Renal cortex interstitium (tissue), 11 donors: ENCODE results near the gene FNDC4. TPM values are rescaled to one million over a fixed set of nuclear protein-coding genes. Genes with fewer than 3 reads are reported as not detected.

ENCODE experiments used
- DNase-seq, 11 donors: peaks; one replicate each; pipeline ENCODE4 v3.0.0-alpha.2; 2013; ENCODE audit warnings: low read depth in 9 of 11, low spot score in 4 of 11; ENCODE audit errors: extremely low read depth in 1 of 11
- polyA plus RNA-seq, 3 donors: library from polyadenylated mRNA; unstranded; fragments of 120-200 nt; gene quantifications; one replicate each; pipeline ENCODE4 v1.2.1, GENCODE V29; 2013; ENCODE audit not compliant: insufficient read length in 3 of 3

Gene FNDC4
- polyA plus RNA-seq, 3 donors = 6.4 to 8.1 (median 7.0) TPM

- no peak for DNase-seq
These were observed 2.3 kb upstream of the FNDC4 start for GRCh38 chr2:27497288-27497627.

- no peak for DNase-seq
These were observed 1.6 kb upstream of the FNDC4 start, which contains the start of gene GCKR for GRCh38 chr2:27496357-27497287. Gene GCKR (plus strand): TSS chr2:27496839. CDS start chr2:27496905, 66 bp downstream.

GRCh38 chr2:27495840-27496356 lies 898 bp upstream of the FNDC4 start:
- DNase-seq = no peak

DNA sequence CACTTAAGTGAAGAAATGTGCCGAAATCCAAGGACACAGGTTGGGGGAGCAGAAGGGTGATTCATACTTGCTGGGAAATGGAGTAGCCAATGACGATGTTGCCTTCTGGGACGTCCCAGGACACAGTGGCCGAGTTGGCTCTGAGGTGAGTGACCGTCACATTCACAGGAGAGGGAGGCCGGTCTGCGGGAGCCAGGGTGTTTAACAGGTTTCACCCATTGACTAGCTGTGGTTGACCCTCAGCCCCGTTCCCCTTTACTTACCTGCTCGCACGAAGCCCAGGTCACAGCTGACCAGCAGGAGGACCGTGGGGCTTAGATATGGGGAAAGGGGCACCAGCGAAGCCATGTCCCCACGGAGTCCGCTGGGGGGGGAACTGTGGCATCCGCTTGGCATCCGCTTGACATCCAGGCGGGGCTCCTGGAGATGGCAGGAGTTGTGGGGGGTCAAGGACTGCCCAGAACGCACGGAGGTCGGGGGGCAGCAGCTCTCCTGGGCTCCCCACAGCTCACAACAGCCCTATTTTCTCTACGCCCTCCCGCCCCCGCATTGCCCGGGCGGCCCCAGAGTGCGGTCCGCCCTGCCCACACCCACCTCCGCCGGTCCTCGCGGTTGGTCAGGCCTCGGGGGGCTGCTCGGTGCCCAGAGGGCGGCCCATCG lies 586 bp downstream of the FNDC4 start:
- DNase-seq = no peak

DNA sequence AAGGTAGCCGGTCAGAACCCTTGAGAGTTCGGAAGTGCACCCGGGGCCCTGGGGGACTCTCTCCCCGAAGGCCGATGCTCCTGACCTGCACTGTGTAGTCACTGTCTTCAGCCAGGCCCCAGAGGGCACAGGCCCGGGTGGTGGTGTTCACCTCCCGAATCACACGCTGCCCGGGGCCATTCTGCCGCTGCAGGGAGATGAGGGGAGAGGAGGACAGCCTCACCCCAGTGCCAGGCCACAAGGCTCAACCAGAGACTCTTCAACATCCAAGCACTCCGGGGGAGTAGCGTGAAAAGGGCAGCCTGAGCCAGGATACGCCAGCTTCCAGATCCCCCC lies 1.1 kb downstream of the FNDC4 start:
- no peak for DNase-seq

DNA sequence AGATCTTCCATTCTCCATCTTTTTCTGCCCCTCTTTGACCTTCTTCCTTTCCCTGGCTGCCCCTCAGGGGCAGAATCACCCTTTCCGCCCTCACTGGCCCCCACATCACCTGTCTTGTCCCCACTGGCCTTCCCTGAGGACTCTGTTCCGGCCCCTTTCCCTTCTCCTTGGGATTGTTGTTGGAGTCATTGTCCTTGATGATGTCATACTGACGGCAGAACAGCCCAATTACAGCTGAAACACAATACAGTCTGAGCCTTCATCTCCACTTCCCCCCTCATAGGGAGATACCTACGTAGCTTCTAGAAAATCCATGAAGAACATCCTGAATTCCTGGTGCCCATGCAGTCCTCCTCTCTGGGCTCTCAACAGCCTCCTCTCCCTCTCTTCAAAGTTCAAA lies 2.4 kb downstream of the FNDC4 start:
- no peak for DNase-seq

- DNase-seq = peak; percentile 95 to 99 (median 98)
These were observed 5.3 kb downstream of the FNDC4 start, which contains the start of gene IFT172 for GRCh38 chr2:27489498-27490397. Gene IFT172 (minus strand): TSS chr2:27489743. CDS start chr2:27489653, 90 bp downstream.

DNA sequence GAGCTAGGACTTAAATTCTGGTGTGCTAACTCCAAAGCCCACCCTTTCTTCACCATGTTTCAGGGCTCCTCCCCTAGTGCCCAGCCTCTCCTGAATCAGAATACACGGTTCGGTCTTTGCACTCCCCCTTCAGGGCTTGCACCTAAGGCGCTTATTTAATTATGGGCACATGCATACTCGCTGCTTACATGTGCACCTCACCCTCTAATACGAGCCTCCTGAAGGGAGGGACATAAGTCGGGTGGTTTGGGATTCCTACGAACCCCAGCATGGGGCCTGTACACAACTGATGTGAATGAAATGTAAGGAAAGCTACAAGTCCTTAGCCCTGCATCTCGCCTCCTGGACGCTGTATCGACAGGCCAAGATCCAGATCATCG lies 5.9 kb downstream of the FNDC4 start:
- peak in 1 of 11 donors; percentile 15 for DNase-seq

- DNase-seq = no peak
These were observed 9.5 kb downstream of the FNDC4 start for GRCh38 chr2:27485496-27485895.

DNA sequence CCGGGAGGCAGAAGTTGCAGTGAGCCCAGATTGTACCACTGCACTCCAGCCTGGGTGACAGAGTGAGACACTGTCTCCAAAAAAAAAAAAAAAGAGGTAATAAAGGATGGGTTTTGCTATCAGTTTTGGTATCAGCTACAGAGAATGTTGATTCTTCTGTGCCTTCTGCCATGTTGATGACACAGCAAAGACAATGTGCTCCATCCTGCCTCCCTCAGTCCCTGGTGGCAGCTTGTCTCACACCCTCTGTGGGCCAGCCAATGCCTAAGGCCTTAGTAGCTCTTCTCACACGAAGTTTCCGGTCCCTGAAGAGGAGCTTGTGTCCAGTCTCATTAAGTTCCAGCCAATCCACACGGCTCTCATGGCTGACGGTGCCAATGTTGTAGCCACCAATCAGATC lies 23.0 kb downstream of the FNDC4 start:
- DNase-seq = no peak

DNA sequence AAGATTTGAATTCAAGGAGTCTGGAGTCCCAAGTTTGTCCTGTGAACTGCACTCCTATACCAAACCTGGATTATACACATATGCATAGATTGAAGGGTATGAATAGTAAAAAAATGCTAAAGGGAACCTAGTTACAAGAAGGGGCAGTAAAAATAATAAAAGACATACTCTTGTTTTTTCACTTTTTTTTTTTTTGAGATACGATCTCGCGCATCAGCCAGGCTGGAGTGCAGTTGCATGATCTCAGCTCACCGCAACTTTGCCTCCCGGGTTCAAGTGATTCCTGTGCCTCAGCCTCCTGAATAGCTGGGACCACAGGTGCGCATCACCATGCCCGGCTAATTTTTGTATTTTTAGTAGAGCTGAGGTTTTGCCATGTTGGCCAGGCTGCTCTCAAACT lies 30.6 kb downstream of the FNDC4 start:
- no peak for DNase-seq

DNA sequence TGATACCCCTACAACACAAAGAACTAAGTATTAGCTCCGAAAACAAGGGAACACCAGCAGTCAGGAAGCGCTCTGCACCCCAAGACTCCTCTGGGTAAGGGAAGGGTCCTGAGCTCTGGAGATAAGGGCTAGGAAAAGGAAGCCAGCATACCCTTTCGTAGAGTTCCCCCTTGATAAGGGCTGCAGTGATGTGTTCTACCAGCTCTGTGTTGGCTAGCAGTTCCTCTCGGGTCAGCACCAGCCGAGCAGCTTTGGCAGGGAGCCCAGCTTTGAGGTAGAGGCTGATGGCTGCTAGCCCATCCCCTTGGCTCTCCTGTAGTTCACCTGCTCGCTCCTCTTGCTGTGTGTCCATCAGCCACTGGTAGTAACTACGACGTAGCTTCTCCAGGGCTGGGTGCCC lies 33.9 kb downstream of the FNDC4 start:
- no peak for DNase-seq

GRCh38 chr2:27453968-27454367 lies 41.0 kb downstream of the FNDC4 start:
- no peak for DNase-seq

- DNase-seq = no peak
These were observed 43.9 kb downstream of the FNDC4 start for GRCh38 chr2:27451095-27451494.

DNA sequence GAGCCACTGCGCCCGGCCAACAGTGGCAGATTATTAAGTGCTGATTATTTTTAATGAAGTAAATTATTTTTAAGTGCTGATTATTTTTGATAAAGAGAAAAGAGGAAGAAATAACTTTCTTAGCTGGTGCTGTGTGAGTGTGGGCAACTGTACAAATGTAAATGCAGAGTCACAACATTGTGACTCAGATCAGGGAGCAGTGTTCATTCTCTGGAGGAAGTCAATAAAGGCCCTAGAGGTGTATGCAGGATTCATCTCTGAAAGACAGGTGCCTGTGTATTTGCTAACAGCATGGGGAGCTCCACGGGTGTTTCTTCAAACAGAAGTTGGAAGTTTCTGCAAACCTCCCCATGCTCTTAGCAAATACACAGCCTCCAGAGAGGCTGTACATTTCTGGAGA lies 46.6 kb downstream of the FNDC4 start:
- DNase-seq = no peak

DNA sequence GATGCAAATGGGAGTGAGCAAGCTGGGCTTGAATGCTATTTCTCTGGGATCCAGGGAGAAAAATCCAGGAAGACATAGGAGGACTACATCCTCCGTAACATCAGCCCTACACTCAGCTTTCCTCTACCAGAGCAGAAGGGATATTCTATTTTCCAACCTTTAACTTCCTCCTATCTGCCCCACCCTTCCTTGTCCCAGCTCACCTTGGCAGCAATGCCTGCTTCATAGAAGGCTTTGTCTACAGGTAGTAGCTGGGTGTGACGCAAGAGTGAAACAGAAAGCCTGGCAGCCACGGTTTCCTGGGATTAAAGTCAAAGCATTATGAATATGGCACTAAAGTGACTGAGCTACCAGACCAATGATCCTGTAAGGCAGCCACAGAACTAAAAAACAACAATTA lies 48.9 kb downstream of the FNDC4 start:
- no peak for DNase-seq

- DNase-seq = no peak
These were observed 49.4 kb downstream of the FNDC4 start for GRCh38 chr2:27445615-27446014.

DNA sequence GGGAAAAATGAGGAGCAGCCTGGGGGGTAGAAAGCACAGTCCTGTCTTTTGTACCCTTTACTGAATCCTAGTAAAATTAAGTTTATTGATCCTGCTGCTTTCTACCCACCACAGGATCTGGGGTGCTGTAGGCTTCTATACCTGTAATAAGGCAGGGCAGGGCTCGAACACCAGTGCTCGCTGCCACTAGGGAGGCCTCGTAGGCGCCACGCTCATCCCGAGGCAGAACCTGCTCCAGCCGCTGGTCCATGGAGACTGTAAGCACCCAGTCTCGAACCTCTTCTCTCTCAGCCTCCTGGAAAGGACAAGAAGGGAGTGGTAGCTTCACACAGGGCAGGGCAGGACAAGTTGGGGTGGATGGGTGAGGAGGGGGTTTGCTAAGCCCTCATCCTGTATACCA lies 49.8 kb downstream of the FNDC4 start:
- no peak for DNase-seq

GRCh38 chr2:27442920-27443282 lies 52.1 kb downstream of the FNDC4 start:
- DNase-seq = no peak
